ENCODE results near the gene CCDC141. TPM values are rescaled to one million over a fixed set of nuclear protein-coding genes. Genes with fewer than 3 reads are reported as not detected.

Gene CCDC141
- total RNA-seq, 3 donors from 2014 or later, result 0.58 to 0.84 (median 0.74) TPM

DNA sequence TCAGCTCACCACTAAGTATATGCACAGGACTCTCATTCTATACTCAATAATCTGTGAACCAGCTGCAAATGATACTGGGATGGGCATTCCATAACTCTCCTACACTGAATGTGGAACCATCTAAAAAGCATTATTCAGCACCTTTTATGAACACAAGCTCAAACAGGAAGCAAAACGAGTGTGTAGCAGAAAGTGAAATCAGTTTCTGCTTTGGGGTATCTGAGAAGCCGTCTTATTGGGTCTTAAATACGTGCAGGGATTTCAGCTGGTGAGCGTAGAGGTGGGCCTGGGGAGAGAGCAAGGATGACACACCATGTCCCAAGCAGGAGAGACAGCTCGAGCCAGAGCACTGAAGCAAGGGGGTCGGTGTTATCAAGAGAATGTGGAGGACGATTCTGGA lies 122.8 kb downstream of the CCDC141 start:
- no peak for ATAC-seq
- Mint-ChIP-seq H3K4me1 (ENCODE audit: low read depth) (no peaks in the 10 kb centered on the region), H3K4me3 (no peak overlapping the region), H3K9me3 (no peaks in the 10 kb centered on the region), H3K27me3 (ENCODE audit: low read depth) (no peaks in the 10 kb centered on the region), H3K36me3 (ENCODE audit: insufficient read depth) (peaks cover 10% of the 10 kb centered on the region)
- no peak for DNase-seq

GRCh38 chr2:178924817-178925216 lies 125.1 kb downstream of the CCDC141 start:
- Mint-ChIP-seq H3K27me3 (ENCODE audit: low read depth) (no peaks in the 10 kb centered on the region), H3K4me3 (no peak overlapping the region), H3K4me1 (ENCODE audit: low read depth) (no peaks in the 10 kb centered on the region), H3K36me3 (ENCODE audit: insufficient read depth) (peaks cover 3% of the 10 kb centered on the region), H3K9me3 (no peaks in the 10 kb centered on the region)
- DNase-seq (no peak), ATAC-seq (no peak)

DNA sequence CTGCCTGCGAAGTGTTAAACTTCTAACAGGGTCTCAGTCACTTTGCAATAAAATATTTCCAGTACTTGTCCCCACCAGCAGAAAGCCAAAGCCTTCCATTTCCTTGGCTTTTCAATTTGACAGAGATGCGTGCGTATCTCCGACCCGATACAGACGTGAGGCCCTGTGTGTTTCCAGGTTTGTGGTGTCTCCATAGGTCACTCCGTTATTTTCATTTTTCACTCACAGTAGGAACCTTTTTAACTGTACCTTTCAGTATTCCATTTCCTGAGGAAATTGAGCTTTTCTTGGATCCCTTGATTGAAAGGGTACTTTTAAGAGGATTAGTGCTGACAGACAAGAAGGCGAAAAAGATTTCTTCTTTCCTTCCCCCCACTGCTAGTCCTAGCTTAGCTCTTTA lies 126.4 kb downstream of the CCDC141 start:
- H3K27me3 Mint-ChIP-seq (ENCODE audit: low read depth), result no peaks in the 10 kb centered on the region
- DNase-seq (no peak), ATAC-seq (no peak)
- no peaks in the 10 kb centered on the region for H3K9me3 Mint-ChIP-seq
- peaks cover 6% of the 10 kb centered on the region for H3K36me3 Mint-ChIP-seq (ENCODE audit: insufficient read depth)
- H3K4me1 Mint-ChIP-seq (ENCODE audit: low read depth), result no peaks in the 10 kb centered on the region
- H3K4me3 Mint-ChIP-seq, result no peak overlapping the region

GRCh38 chr2:178920916-178921513 lies 128.9 kb downstream of the CCDC141 start:
- ATAC-seq (no peak), DNase-seq (no peak)
- Mint-ChIP-seq H3K9me3 (no peaks in the 10 kb centered on the region), H3K4me3 (no peak overlapping the region), H3K4me1 (ENCODE audit: low read depth) (no peaks in the 10 kb centered on the region), H3K27me3 (ENCODE audit: low read depth) (no peaks in the 10 kb centered on the region), H3K36me3 (ENCODE audit: insufficient read depth) (peaks cover 8% of the 10 kb centered on the region)

DNA sequence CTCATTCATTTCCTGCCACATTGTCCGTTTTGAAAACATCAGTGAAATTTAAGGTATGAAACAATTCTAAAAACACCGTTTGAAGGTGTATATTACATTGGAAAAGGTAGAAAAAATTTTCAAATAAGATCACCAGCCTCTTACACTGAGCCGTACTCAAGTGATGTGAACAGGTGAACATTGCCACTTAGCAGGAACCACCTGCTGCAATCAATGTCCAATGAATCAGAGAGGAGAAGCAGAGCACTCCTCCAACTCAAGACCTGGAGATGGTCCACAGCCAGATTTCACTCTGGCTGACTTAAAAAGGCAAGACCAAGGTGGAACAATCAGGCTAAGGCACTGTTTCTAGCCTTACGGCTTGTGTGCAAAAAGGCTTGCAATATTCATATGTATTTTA lies 132.4 kb downstream of the CCDC141 start:
- ATAC-seq, result no peak
- H3K4me3 Mint-ChIP-seq, result no peak overlapping the region

DNA sequence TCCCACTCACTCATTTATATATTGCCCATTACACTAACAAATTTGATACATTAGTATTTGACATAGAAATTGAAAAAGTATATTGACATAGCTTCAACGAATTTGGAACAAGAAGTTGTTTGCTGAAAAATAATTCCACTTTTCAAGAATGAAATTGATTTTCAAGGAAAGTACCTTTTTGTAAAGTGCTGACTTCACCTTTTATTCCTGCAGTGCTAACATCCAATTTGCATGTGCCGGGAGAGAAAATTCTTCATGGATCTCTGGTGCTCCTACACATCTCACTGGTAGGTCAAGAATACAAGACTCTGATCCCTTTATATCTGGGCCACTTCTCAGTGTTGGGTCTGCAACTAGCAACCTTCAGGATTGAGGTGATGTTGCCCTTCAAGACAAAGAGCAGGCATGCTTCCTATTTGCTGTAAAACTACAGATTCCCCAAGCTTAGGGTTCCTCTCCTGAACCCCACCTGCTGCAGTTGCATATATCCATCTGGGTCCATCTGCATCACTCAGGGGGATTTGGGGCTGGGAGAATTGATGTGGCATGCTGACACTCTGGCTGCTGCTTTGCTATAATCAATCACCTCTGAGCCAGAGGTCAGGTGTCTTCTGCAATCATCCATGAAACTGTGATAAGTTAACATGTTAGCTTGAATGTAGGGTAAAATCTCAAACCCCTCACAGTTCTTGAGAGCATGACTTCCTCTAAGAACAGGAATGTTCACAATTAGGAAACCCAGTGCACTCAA lies 134.3 kb downstream of the CCDC141 start:
- no peaks in the 10 kb centered on the region for H3K27me3 Mint-ChIP-seq (ENCODE audit: low read depth)
- H3K4me1 Mint-ChIP-seq (ENCODE audit: low read depth), result peaks cover 4% of the 10 kb centered on the region
- H3K4me3 Mint-ChIP-seq, result no peak overlapping the region
- peaks cover 5% of the 10 kb centered on the region for H3K36me3 Mint-ChIP-seq (ENCODE audit: insufficient read depth)
- H3K9me3 Mint-ChIP-seq, result no peaks in the 10 kb centered on the region
- ATAC-seq (no peak), DNase-seq (no peak)

More for the DNA sequence above, 132.4 kb downstream of the CCDC141 start:
- Mint-ChIP-seq H3K9me3 (no peaks in the 10 kb centered on the region), H3K36me3 (ENCODE audit: insufficient read depth) (peaks cover 5% of the 10 kb centered on the region), H3K27me3 (ENCODE audit: low read depth) (no peaks in the 10 kb centered on the region), H3K4me1 (ENCODE audit: low read depth) (peaks cover 4% of the 10 kb centered on the region)
- no peak for DNase-seq

- H3K9me3 Mint-ChIP-seq, result no peaks in the 10 kb centered on the region
- peaks cover 5% of the 10 kb centered on the region for H3K36me3 Mint-ChIP-seq (ENCODE audit: insufficient read depth)
- ATAC-seq (peak; percentile 67 to 73), DNase-seq (peak; percentile 51)
- peaks cover 4% of the 10 kb centered on the region for H3K4me1 Mint-ChIP-seq (ENCODE audit: low read depth)
- no peak overlapping the region for H3K4me3 Mint-ChIP-seq
- no peaks in the 10 kb centered on the region for H3K27me3 Mint-ChIP-seq (ENCODE audit: low read depth)
Observed at GRCh38 chr2:178914259-178914849, 135.6 kb downstream of the CCDC141 start.

GRCh38 chr2:178913049-178913441 lies 136.9 kb downstream of the CCDC141 start:
- no peaks in the 10 kb centered on the region for H3K27me3 Mint-ChIP-seq (ENCODE audit: low read depth)

DNA sequence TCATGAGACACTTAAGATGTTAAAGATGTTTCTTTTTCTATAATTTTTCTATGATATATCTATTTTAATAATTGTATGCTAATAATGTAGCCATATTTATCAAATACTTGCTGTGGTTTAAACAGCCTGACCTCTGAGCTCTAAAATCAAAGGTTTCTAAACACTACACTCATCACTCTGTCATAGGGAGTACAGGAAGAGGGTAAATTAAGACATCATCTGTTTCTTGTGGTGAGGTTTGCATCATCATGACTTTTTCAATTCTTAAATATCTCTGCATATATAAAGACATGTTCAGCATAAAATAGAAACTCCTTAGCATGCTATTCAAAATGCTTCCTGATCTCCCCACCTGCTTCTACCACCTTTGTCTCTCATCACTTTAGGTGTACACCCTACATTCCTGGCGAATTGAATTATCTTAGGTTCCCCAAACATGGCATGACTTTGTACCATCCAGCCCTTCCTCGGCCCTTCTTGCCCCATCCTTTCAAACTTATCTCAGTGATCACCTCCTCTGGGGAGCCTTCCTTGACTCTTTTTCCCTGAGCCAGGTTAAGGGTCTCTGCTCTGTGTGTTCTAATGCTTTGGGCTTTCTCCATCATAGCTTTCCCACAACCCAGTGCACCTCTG lies 137.4 kb downstream of the CCDC141 start:
- Mint-ChIP-seq H3K9me3 (no peaks in the 10 kb centered on the region), H3K36me3 (ENCODE audit: insufficient read depth) (no peaks in the 10 kb centered on the region), H3K4me3 (no peak overlapping the region), H3K4me1 (ENCODE audit: low read depth) (peaks cover 4% of the 10 kb centered on the region), H3K27me3 (ENCODE audit: low read depth) (no peaks in the 10 kb centered on the region)
- DNase-seq (no peak), ATAC-seq (peak; percentile 46 to 54)

More at GRCh38 chr2:178913049-178913441, 136.9 kb downstream of the CCDC141 start:
- ATAC-seq, result no peak
- no peak for DNase-seq
- H3K4me3 Mint-ChIP-seq, result no peak overlapping the region
- no peaks in the 10 kb centered on the region for H3K36me3 Mint-ChIP-seq (ENCODE audit: insufficient read depth)
- H3K9me3 Mint-ChIP-seq, result no peaks in the 10 kb centered on the region
- peaks cover 4% of the 10 kb centered on the region for H3K4me1 Mint-ChIP-seq (ENCODE audit: low read depth)

- no peak for DNase-seq
- H3K27me3 Mint-ChIP-seq (ENCODE audit: low read depth), result no peaks in the 10 kb centered on the region
- H3K36me3 Mint-ChIP-seq (ENCODE audit: insufficient read depth), result peaks cover 1% of the 10 kb centered on the region
- no peaks in the 10 kb centered on the region for H3K9me3 Mint-ChIP-seq
- no peak for ATAC-seq
- peaks cover 4% of the 10 kb centered on the region for H3K4me1 Mint-ChIP-seq (ENCODE audit: low read depth)
- no peak overlapping the region for H3K4me3 Mint-ChIP-seq
Observed at GRCh38 chr2:178911039-178911438, 138.9 kb downstream of the CCDC141 start.

- ATAC-seq (no peak), DNase-seq (no peak)
- Mint-ChIP-seq H3K36me3 (ENCODE audit: insufficient read depth) (peaks cover 2% of the 10 kb centered on the region), H3K9me3 (no peaks in the 10 kb centered on the region), H3K4me1 (ENCODE audit: low read depth) (peaks cover 4% of the 10 kb centered on the region), H3K4me3 (no peak overlapping the region), H3K27me3 (ENCODE audit: low read depth) (no peaks in the 10 kb centered on the region)
Observed at GRCh38 chr2:178910005-178910404, 139.9 kb downstream of the CCDC141 start.

- H3K4me1 Mint-ChIP-seq (ENCODE audit: low read depth), result peaks cover 4% of the 10 kb centered on the region
- peaks cover 5% of the 10 kb centered on the region for H3K36me3 Mint-ChIP-seq (ENCODE audit: insufficient read depth)
- ATAC-seq (no peak), DNase-seq (no peak)
- no peak overlapping the region for H3K4me3 Mint-ChIP-seq
- no peaks in the 10 kb centered on the region for H3K27me3 Mint-ChIP-seq (ENCODE audit: low read depth)
- H3K9me3 Mint-ChIP-seq, result no peaks in the 10 kb centered on the region
Observed at GRCh38 chr2:178909507-178909906, 140.4 kb downstream of the CCDC141 start.

GRCh38 chr2:178908810-178909209 lies 141.1 kb downstream of the CCDC141 start:
- no peaks in the 10 kb centered on the region for H3K27me3 Mint-ChIP-seq (ENCODE audit: low read depth)
- DNase-seq (no peak), ATAC-seq (no peak)
- H3K4me1 Mint-ChIP-seq (ENCODE audit: low read depth), result peaks cover 4% of the 10 kb centered on the region
- peaks cover 8% of the 10 kb centered on the region for H3K36me3 Mint-ChIP-seq (ENCODE audit: insufficient read depth)
- no peak overlapping the region for H3K4me3 Mint-ChIP-seq
- no peaks in the 10 kb centered on the region for H3K9me3 Mint-ChIP-seq

DNA sequence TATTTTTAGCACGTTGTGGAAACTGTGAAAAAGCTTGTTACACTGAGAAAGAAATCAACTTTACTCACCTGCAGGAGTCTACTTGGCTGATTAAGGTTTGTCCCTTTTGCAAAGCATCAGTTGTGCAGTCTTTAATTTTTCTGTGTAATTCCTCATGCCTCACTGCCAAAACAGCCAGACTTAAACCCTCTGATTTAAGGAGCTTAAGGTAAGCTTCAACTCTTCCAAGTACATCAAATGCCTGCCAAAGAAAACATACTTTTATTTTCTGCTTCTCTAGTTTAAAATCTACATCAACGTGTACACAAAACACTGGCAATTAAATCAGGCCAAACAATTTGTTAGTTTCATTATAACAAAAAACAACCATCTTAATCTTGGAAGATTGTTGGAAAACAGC lies 144.7 kb downstream of the CCDC141 start:
- no peak overlapping the region for H3K4me3 Mint-ChIP-seq
- no peak for ATAC-seq
- no peak for DNase-seq

More for the DNA sequence above, 144.7 kb downstream of the CCDC141 start:
- Mint-ChIP-seq H3K36me3 (ENCODE audit: insufficient read depth) (peaks cover 9% of the 10 kb centered on the region), H3K4me1 (ENCODE audit: low read depth) (no peaks in the 10 kb centered on the region), H3K9me3 (no peaks in the 10 kb centered on the region), H3K27me3 (ENCODE audit: low read depth) (no peaks in the 10 kb centered on the region)
